ENCODE results near the gene SOX1. TPM values are rescaled to one million over a fixed set of nuclear protein-coding genes. Genes with fewer than 3 reads are reported as not detected.

SOX1 gene
- total RNA-seq, 2 donors from 2014 or later = not detected

DNA sequence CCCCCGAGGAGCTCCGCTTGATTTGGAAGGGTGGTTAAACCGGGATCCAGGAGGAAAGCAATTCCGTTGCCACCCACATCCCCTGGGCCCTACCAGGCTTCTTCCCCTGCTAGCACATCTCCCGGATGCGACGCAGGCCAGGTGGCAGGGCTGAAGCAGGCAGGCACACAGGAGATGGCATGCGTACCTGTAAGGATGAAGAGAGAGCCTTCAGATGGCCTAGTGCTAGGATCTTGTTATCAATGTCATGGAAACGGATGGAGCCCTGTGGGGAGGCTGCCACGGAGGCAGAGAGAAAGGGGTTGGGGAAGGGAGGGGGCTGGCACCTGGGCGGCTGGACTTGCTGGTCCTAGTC, 8.5 kb upstream of the SOX1 start:
- Histone ChIP-seq H3K36me3 (replicated peaks in 1 of 2; ENCODE audit: insufficient read depth in 1 of 2, low read depth in 2 of 2) (no peaks in the 10 kb centered on the region), H3K27ac (no peak overlapping the region), H3K4me3 (no peak overlapping the region), H3K4me1 (peaks cover 25% of the 10 kb centered on the region), H3K9me3 (no peaks in the 10 kb centered on the region), H3K27me3 (peaks cover 4 to 38% of the 10 kb centered on the region in 2 donors)
- intact Hi-C loops (cut with DNase I) = no loop called here
- WGBS, 2 donors = 3 to 4% methylated on average over 4 to 11 of the region's 11 CpGs
- no peak for ATAC-seq
- no peak for DNase-seq
- TF ChIP-seq POLR2A (IDR thresholded peaks at IDR 0.05) (no peak), CTCF (IDR thresholded peaks at IDR 0.05) (no peak)

DNA sequence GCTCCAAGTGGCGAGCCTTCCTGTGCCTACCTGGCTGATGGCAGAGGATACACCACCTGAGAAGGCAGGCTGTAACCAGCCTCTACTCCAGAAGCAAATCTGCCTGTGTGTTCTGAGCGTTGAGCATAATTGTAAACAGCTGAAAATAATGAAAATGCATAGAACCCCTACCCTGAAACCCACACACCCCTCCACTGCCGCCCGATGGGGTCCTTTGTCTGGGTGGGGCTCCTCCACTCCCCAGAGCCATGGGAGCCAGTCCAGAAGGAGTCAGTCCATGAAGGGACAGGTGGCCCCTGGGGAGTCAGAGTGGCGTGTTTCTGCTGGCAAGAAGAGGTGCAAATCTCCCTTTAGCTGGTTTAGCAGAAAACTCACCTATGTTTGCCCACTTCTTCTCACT, 8.0 kb upstream of the SOX1 start:
- no peak for ATAC-seq
- no peak overlapping the region for H3K4me3 ChIP-seq
- H3K9me3 ChIP-seq = no peaks in the 10 kb centered on the region
- intact Hi-C loops (cut with DNase I) = no loop called here
- TF ChIP-seq POLR2A (IDR thresholded peaks at IDR 0.05) (no peak), CTCF (IDR thresholded peaks at IDR 0.05) (no peak)
- H3K27ac ChIP-seq = no peak overlapping the region
- peaks cover 2 to 37% of the 10 kb centered on the region in 2 donors for H3K27me3 ChIP-seq
- WGBS, 2 donors = 8 to 17% methylated on average over 1 to 5 of the region's 5 CpGs
- H3K36me3 ChIP-seq (replicated peaks in 1 of 2; ENCODE audit: insufficient read depth in 1 of 2, low read depth in 2 of 2) = no peaks in the 10 kb centered on the region
- H3K4me1 ChIP-seq = peaks cover 22% of the 10 kb centered on the region
- DNase-seq = no peak

DNA sequence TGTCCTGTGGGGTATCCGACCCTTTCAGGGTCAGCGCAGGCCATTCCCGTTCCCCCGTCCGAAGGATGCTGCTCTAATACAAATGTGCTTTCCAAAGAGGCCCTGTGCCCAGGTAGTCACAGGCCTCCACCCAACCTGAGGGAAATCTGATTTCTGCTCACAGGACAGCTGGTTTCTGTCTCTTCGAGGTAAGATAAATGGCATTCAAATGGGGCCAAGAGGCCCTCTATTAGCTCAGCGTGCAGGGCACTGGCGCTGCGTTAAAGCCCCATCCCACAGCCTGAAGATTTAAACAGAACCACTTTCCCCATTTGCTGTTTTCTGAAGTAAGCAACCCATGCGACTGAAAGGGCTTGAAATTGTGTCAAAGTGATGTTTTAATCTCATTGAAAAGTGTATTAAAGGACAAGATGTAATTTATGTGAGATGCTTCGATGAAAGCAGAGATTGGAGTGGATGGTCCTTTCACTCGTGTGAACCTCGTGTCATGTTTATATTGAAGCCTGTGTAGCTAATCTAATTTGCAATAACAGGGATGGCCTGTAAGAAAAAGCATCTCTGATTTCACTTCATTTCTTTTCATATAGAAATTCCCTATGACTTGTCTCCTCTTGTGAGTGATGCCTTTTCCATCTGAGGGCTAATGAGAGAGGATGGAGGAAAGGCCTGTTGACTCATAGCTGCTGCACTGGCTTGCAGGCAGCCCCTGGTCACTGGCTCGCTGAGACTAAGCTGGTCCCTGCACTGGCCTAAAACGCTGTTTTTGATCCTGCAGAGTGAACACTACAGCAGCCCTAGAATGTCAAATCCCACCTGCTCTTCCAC, 7.3 kb upstream of the SOX1 start:
- Histone ChIP-seq H3K4me3 (no peak overlapping the region), H3K27ac (no peak overlapping the region), H3K27me3 (peaks cover 0 to 33% of the 10 kb centered on the region in 2 donors), H3K9me3 (no peaks in the 10 kb centered on the region), H3K36me3 (replicated peaks in 1 of 2; ENCODE audit: insufficient read depth in 1 of 2, low read depth in 2 of 2) (no peaks in the 10 kb centered on the region), H3K4me1 (peaks cover 19% of the 10 kb centered on the region)
- TF ChIP-seq CTCF (IDR thresholded peaks at IDR 0.05) (no peak), POLR2A (IDR thresholded peaks at IDR 0.05) (no peak)
- intact Hi-C loops (cut with DNase I) = no loop called here
- ATAC-seq (no peak), DNase-seq (no peak)
- WGBS, 2 donors = 10 to 16% methylated on average over 15 of the region's 15 CpGs

- no peak overlapping the region for H3K4me3 ChIP-seq
- TF ChIP-seq POLR2A (IDR thresholded peaks at IDR 0.05) = no peak
- TF ChIP-seq CTCF (IDR thresholded peaks at IDR 0.05) = no peak
- 9% methylated on average over 14 of the region's 14 CpGs for WGBS, 2 donors
- H3K27me3 ChIP-seq = peaks cover 0 to 26% of the 10 kb centered on the region in 2 donors
- intact Hi-C loops (cut with DNase I) = no loop called here
- no peaks in the 10 kb centered on the region for H3K36me3 ChIP-seq (replicated peaks in 1 of 2; ENCODE audit: insufficient read depth in 1 of 2, low read depth in 2 of 2)
- H3K9me3 ChIP-seq = no peaks in the 10 kb centered on the region
- H3K27ac ChIP-seq = no peak overlapping the region
- DNase-seq (no peak), ATAC-seq (no peak)
- H3K4me1 ChIP-seq = peaks cover 19% of the 10 kb centered on the region
These were observed 6.6 kb upstream of the SOX1 start for GRCh38 chr13:112060282-112060830.

All from body of pancreas (tissue), 4 donors.